ENCODE results near the gene OAF.

DNA sequence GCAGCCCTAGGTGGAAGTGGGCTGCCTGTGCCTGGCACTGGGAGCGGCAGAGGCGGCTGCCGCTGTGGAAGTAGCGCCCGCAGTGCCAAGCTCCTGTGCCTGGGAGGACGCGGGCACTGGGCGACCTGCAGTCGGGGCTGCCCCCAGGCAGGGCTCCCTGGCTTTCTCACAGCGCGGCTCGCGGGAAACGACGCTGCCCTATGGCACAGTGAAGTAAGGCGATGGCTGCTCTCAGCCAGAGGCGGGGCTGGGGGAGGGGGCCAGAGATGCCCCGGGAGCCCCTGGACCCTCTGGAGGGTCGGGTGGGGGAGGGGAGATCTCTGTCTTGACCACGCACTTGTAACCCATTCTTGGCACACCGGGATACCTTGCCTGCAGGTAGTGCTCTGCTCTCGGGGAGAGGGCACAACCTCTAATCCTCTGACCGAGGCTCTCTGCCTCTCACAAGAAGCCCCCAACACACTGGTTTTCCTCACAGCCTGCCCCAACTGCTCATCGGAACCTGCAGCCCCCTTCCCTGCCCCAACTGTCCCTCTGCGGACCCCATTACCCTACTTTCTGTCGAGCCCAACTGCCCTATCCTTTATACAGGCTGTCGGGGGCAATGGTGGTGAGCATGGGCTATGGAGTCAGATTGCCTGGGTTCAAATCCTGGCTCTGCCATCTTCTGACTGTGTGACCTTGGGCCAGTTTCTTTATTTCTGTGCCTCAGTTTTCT is 40.7 kb upstream of the OAF start:
- TF ChIP-seq, protein P1, sequence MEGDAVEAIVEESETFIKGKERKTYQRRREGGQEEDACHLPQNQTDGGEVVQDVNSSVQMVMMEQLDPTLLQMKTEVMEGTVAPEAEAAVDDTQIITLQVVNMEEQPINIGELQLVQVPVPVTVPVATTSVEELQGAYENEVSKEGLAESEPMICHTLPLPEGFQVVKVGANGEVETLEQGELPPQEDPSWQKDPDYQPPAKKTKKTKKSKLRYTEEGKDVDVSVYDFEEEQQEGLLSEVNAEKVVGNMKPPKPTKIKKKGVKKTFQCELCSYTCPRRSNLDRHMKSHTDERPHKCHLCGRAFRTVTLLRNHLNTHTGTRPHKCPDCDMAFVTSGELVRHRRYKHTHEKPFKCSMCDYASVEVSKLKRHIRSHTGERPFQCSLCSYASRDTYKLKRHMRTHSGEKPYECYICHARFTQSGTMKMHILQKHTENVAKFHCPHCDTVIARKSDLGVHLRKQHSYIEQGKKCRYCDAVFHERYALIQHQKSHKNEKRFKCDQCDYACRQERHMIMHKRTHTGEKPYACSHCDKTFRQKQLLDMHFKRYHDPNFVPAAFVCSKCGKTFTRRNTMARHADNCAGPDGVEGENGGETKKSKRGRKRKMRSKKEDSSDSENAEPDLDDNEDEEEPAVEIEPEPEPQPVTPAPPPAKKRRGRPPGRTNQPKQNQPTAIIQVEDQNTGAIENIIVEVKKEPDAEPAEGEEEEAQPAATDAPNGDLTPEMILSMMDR (IDR thresholded peaks at IDR 0.05): no peak
- TF ChIP-seq POLR2A (IDR thresholded peaks at IDR 0.05): no peak
